ENCODE measurements around the gene IRF5. TPM values are rescaled to one million over a fixed set of nuclear protein-coding genes. Genes with fewer than 3 reads are reported as not detected.

IRF5 gene
- total RNA-seq, 1 experiment from 2014 or later = 0.74 TPM

DNA sequence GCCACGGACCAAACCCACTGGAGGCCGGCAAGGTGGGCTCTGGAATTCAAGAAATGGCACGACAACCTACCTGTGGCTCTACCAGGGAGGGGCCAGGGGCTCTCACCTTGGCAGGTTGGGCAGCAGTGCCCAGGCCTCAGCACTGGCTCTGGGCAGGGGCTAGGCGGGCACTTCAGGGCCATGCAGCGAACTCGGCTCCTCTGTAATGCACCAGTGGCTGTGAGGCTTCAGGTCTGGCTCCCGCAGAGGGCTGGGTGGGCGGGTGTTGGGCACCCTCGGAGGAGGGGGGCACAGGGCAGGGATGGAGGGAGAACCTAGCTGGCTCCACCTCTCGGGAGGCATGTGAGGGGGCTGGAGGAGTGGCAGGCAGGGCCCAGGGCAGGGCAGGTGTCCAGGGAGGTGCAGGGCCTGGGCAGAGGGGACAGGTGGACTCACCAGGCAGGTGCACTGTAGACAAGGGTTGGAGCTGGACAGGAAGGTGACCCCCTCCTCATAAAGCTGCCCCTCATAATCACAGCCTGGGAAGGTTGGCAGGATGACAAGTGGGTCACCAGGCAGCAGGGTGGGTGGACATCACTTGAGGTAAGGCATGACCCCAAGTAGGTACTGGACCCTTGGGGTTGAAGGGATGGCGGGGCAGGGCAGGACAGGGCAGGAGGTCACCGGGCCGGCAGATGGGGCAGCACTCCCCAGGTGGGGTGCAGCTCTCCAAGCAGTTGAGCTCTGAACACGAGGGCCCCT, 33.9 kb upstream of the IRF5 start:
- Histone ChIP-seq H2AK5ac (ENCODE audit: insufficient read length, low read length) (no peak overlapping the region), H2BK12ac (ENCODE audit: insufficient read length, low read depth, low read length) (no peak overlapping the region), H2AFZ (ENCODE audit: low read length) (no peak overlapping the region), H4K20me1 (ENCODE audit: control insufficient read depth, insufficient read depth, insufficient read length) (no peaks in the 10 kb centered on the region), H4K91ac (ENCODE audit: insufficient read length, low read depth, low read length) (no peak overlapping the region), H3K27ac (ENCODE audit: insufficient read length, low read depth, low read length) (no peak overlapping the region), H2BK20ac (ENCODE audit: low read depth, low read length, poor library complexity, severe bottlenecking) (no peak overlapping the region), H3K18ac (ENCODE audit: insufficient read length, low read depth, low read length) (no peak overlapping the region), H4K8ac (replicated peaks; ENCODE audit: insufficient read length, low read depth, low read length) (no peak overlapping the region), H3T11ph (ENCODE audit: low read length) (no peak overlapping the region), H3K23me2 (ENCODE audit: insufficient read length, low read depth, low read length, poor library complexity, severe bottlenecking) (no peaks in the 10 kb centered on the region), H4K5ac (ENCODE audit: insufficient read length, low read depth, low read length) (no peak overlapping the region), H2BK120ac (ENCODE audit: low read depth, low read length, poor library complexity, severe bottlenecking) (no peak overlapping the region), H3K56ac (ENCODE audit: insufficient read length, low read depth, low read length) (no peak overlapping the region), H2BK15ac (ENCODE audit: low read depth, low read length) (no peak overlapping the region), H3K9ac (ENCODE audit: extremely low read depth, insufficient read length, low read length) (no peak overlapping the region), H3K4me1 (ENCODE audit: insufficient read depth, low read length) (no peaks in the 10 kb centered on the region), H3K4me2 (ENCODE audit: insufficient read depth, insufficient read length, low read length) (no peak overlapping the region), H3K9me3 (ENCODE audit: control insufficient read depth, low read depth, low read length) (no peaks in the 10 kb centered on the region), H2BK5ac (ENCODE audit: insufficient read length, low read length) (no peak overlapping the region), H3K79me2 (ENCODE audit: insufficient read depth, low read length) (no peaks in the 10 kb centered on the region), H3K79me1 (ENCODE audit: insufficient read depth, low read depth, low read length, poor library complexity, severe bottlenecking) (no peaks in the 10 kb centered on the region), H3K23ac (ENCODE audit: insufficient read length, low read depth, low read length) (no peak overlapping the region), H3K14ac (ENCODE audit: insufficient read depth, low read length) (no peak overlapping the region), H3K27me3 (ENCODE audit: insufficient read depth, low read length) (no peaks in the 10 kb centered on the region), H3K4ac (ENCODE audit: low read depth, low read length) (no peak overlapping the region)
- peak; percentile 13 for DNase-seq
- no peak overlapping the region for H3K27ac Mint-ChIP-seq
- H3K4me1 Mint-ChIP-seq = peaks cover 3% of the 10 kb centered on the region in 2 experiments; a peak in 3 of 4 replicates
- peaks cover 0 to 7% of the 10 kb centered on the region in 2 experiments; a peak in 2 of 5 replicates for H3K9me3 Mint-ChIP-seq
- H3K4me3 Mint-ChIP-seq = no peak overlapping the region; a peak in 1 of 5 replicates
- TF ChIP-seq, protein P1, sequence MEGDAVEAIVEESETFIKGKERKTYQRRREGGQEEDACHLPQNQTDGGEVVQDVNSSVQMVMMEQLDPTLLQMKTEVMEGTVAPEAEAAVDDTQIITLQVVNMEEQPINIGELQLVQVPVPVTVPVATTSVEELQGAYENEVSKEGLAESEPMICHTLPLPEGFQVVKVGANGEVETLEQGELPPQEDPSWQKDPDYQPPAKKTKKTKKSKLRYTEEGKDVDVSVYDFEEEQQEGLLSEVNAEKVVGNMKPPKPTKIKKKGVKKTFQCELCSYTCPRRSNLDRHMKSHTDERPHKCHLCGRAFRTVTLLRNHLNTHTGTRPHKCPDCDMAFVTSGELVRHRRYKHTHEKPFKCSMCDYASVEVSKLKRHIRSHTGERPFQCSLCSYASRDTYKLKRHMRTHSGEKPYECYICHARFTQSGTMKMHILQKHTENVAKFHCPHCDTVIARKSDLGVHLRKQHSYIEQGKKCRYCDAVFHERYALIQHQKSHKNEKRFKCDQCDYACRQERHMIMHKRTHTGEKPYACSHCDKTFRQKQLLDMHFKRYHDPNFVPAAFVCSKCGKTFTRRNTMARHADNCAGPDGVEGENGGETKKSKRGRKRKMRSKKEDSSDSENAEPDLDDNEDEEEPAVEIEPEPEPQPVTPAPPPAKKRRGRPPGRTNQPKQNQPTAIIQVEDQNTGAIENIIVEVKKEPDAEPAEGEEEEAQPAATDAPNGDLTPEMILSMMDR (conservative IDR thresholded peaks at IDR 0.05) = no peak
- H3K36me3 Mint-ChIP-seq (ENCODE audit: insufficient read depth in 1 of 3, low read depth in 3 of 3) = peaks cover 15 to 21% (median 19%) of the 10 kb centered on the region in 3 experiments; a peak in 6 of 7 replicates
- H3K27me3 Mint-ChIP-seq (ENCODE audit: low read depth) = peaks cover 6% of the 10 kb centered on the region
- WGBS (ENCODE audit: extremely low coverage, insufficient read length, low lambda C conversion rate) = no CpG with 5 or more reads among the region's 14 CpGs

All from H9 (cell line).